ENCODE measurements around the gene RB1. TPM values are rescaled to one million over a fixed set of nuclear protein-coding genes. Genes with fewer than 3 reads are reported as not detected.
"Not testable (repeated sequence)": the region's sequence is repeated elsewhere in the genome, so short reads cannot be mapped to it uniquely, and the experiment has no call there.

The RB1 gene
- total and polyA plus RNA-seq, 3 donors from 2014 or later: 21.9 to 43.0 (median 38.8) TPM

- no peak overlapping the region for H3K4me3 ChIP-seq
- WGBS, 2 donors: 89 to 94% methylated on average over 2 of the region's 2 CpGs
- no peaks in the 10 kb centered on the region for H3K36me3 ChIP-seq (ENCODE audit: low read depth, missing control alignments)
- H3K27me3 ChIP-seq: no peaks in the 10 kb centered on the region
- no peak for TF ChIP-seq CTCF (IDR thresholded peaks at IDR 0.05)
- TF ChIP-seq POLR2A (IDR thresholded peaks at IDR 0.05): no peak
- no peaks in the 10 kb centered on the region for H3K9me3 ChIP-seq
- intact Hi-C loops (cut with DNase I; ENCODE audit: low total_unique reads): no loop called here
- H3K27ac ChIP-seq: no peak overlapping the region
- no peaks in the 10 kb centered on the region for H3K4me1 ChIP-seq
- no peak for DNase-seq
Observed at GRCh38 chr13:48349525-48349924, 46.0 kb downstream of the RB1 start.

- no peaks in the 10 kb centered on the region for H3K9me3 ChIP-seq
- H3K4me1 ChIP-seq: no peaks in the 10 kb centered on the region
- no peak overlapping the region for H3K27ac ChIP-seq
- TF ChIP-seq POLR2A (IDR thresholded peaks at IDR 0.05) (no peak), CTCF (IDR thresholded peaks at IDR 0.05) (no peak)
- no peaks in the 10 kb centered on the region for H3K36me3 ChIP-seq (ENCODE audit: low read depth, missing control alignments)
- 96 to 98% methylated on average over 2 of the region's 2 CpGs for WGBS, 2 donors
- no peak for DNase-seq
- H3K4me3 ChIP-seq: no peak overlapping the region
- H3K27me3 ChIP-seq: no peaks in the 10 kb centered on the region
- intact Hi-C loops (cut with DNase I; ENCODE audit: low total_unique reads): no loop called here
Observed at GRCh38 chr13:48353590-48353989, 50.0 kb downstream of the RB1 start.

GRCh38 chr13:48355524-48355923 lies 52.0 kb downstream of the RB1 start:
- 97 to 98% methylated on average over 2 of the region's 2 CpGs for WGBS, 2 donors
- H3K9me3 ChIP-seq; DNase-seq; H3K27ac ChIP-seq; H3K4me3 ChIP-seq; H3K27me3 ChIP-seq; H3K4me1 ChIP-seq; intact Hi-C loops (cut with DNase I; ENCODE audit: low total_unique reads); H3K36me3 ChIP-seq (ENCODE audit: low read depth, missing control alignments): not testable (repeated sequence)

GRCh38 chr13:48356750-48357149 lies 53.2 kb downstream of the RB1 start:
- TF ChIP-seq POLR2A (IDR thresholded peaks at IDR 0.05): no peak
- TF ChIP-seq CTCF (IDR thresholded peaks at IDR 0.05): no peak

GRCh38 chr13:48369988-48370387 lies 66.4 kb downstream of the RB1 start:
- Histone ChIP-seq H3K27me3 (no peaks in the 10 kb centered on the region), H3K4me3 (no peak overlapping the region), H3K4me1 (no peaks in the 10 kb centered on the region), H3K9me3 (no peaks in the 10 kb centered on the region), H3K36me3 (ENCODE audit: low read depth, missing control alignments) (no peaks in the 10 kb centered on the region), H3K27ac (no peak overlapping the region)
- WGBS, 2 donors: 64 to 88% methylated on average over 1 of the region's 1 CpG
- TF ChIP-seq POLR2A (IDR thresholded peaks at IDR 0.05) (no peak), CTCF (IDR thresholded peaks at IDR 0.05) (no peak)
- intact Hi-C loops (cut with DNase I; ENCODE audit: low total_unique reads): no loop called here
- DNase-seq: no peak

More at GRCh38 chr13:48356750-48357149, 53.2 kb downstream of the RB1 start:
- Histone ChIP-seq H3K4me3 (no peak overlapping the region), H3K9me3 (no peaks in the 10 kb centered on the region), H3K27ac (no peak overlapping the region), H3K36me3 (ENCODE audit: low read depth, missing control alignments) (no peaks in the 10 kb centered on the region), H3K27me3 (no peaks in the 10 kb centered on the region), H3K4me1 (no peaks in the 10 kb centered on the region)
- WGBS, 2 donors: 58 to 62% methylated on average over 3 of the region's 3 CpGs
- DNase-seq: no peak
- intact Hi-C loops (cut with DNase I; ENCODE audit: low total_unique reads): no loop called here
